GM21737 (cell line): ENCODE results near the gene KIF17.
"Not testable (repeated sequence)": the region's sequence is repeated elsewhere in the genome, so short reads cannot be mapped to it uniquely, and the experiment has no call there.

Source experiments
- ATAC-seq: cut with Tn5 transposase; IDR thresholded peaks from one replicate; pipeline ENCODE4 v1.9.1; 2021; ENCODE audit warnings: mild to moderate bottlenecking, moderate library complexity; ENCODE audit not compliant: unreplicated experiment

KIF17 gene

GRCh38 chr1:20728371-20729154 lies 10.8 kb upstream of the KIF17 start:
- ATAC-seq, result no peak

DNA sequence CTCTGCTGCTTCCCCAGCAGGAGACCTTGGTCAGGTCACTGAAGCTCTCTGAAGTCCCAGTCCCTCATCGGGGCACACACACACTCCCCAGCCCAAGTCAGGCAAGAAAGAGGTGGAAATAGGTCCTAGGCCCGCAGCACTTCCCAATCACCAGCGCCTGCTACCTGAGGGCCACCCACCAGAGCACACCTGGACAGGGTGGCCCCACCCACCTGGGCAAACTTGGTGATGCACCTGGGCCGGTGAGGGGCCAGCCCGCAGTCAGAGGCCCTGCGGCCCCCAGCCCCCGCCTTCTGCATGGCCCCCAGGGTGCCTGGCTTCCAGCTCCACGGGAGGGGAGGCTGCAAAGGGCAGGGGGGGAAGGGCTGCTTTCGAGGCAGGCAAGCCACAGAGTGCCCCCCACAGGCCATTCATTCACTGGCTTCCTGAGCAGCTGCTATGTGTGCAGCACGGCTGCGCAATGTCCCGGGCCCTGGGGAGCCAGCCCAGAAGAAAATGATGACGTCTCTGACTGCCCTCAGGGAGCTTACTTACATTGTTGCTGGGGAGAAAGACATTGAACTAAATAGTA lies 10.0 kb upstream of the KIF17 start:
- ATAC-seq, result no peak

DNA sequence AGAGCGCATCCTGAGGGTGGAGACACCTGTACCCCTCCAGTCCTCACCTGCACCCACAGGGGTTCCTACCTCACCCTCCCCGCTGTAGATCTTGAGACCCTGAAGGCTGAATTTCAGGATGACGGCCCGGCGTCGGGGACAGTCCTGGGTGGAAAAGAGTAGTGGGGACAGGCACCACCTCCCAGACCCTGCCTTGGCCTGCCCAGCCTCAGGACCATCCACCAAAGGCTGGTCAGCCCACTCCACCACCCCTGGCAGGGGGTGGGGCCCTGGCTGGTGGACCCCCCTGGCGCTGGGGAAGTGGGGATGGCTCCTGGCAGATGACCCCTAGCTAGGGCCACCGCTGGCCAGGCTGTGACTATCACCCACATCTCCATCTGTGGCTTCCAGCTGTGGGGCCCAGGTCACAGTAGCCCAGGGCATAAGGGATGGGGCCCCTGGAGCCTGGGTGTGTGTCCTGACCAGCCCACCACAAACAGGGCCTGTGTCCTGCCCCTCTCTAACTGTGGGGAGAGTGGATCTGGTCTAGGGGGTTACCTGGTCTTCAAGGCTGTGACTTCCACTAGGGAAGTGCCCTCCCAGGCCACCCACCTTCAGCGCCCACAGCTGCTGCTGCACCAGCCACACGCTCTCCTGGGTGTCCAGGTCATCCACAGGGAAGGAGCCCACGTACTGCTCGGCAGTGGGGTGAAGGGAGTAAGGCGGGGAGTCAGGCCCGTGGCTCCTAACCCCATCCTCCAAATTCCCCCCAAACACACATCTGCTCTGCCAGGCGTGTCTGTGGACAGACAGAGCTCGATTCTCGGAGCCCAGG lies 9.3 kb upstream of the KIF17 start:
- ATAC-seq, result no peak

DNA sequence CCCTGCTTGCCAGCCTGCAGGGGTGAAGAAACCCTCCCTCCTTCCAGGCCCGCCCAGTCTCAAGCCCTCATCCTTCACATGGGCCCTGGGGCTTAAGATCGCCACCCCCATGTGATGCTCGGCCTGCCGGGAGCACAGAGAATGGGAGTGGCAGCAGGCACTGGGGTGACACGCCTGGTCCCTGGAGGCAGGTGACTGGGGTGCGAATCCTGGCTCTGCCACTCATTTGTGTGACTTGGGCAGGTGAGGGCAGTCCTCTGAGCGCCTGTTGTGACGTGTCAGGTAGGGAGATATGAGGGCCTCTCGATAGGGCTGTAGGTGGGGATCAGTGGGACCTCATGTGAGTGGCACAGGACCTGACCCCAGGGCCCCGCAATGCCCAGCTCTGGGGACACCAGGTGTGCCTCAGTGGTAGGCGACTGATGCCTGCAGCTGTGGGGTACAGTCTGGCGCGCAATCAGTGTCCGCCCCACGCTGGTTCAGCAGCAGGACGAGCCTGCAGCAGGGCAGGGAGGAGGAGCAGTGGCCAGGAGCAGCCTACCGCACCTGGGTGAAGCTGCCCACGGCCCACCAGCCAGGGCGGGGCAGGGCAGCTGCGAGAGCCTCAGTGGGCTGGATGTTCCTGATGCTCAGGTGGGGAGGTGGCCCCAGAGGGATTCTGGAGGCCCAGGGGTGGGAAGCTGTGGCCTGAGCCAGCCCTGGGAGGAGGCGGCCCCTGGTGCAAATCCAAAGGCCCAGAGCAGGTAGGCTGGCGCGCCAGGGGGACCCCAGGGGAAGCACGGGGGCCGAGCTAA lies 8.5 kb upstream of the KIF17 start:
- no peak for ATAC-seq

DNA sequence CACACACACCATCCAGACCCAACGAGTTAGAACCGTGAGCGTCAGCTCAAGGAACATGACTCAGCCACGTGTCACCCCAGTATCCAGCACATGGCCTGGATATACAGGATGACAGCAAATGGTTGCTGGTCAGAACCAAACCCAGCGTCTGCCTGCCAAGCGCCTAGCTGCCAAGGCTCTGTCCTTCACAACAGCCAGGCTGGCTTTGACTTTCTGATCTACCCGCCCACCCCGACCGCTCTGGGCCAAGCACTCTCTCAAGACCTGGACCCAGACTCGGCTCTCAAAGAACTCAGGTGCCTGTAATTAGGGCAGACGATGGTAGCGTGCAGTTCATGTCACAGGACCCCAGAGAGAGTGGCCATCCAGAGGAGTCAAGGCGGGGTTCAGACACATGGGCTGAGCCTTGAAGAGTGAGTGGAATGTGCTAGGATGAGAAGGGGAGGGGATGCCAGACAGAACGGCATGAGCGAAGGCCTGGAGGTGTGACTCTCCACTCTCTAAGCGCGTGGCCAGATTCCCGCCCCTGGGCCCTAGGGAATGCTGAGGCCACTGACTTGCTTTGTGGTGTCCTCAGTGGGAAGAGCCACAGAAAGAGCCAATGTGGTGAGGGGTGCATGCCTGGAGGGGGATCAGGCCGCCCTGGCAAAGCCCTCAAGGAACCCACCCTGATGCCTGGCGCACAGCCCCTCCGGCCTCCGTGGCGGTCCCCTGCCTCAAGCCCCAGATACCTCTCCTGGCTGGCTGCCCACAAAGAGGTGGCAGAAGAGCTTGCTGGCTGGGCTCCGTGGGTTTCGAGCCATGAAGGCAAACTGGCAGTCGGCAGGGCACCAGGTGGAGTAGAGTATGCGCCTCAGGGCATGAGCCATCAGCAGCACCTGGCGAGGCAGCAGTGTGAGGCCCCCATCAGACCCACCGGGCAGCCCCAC lies 7.6 kb upstream of the KIF17 start:
- no peak for ATAC-seq

DNA sequence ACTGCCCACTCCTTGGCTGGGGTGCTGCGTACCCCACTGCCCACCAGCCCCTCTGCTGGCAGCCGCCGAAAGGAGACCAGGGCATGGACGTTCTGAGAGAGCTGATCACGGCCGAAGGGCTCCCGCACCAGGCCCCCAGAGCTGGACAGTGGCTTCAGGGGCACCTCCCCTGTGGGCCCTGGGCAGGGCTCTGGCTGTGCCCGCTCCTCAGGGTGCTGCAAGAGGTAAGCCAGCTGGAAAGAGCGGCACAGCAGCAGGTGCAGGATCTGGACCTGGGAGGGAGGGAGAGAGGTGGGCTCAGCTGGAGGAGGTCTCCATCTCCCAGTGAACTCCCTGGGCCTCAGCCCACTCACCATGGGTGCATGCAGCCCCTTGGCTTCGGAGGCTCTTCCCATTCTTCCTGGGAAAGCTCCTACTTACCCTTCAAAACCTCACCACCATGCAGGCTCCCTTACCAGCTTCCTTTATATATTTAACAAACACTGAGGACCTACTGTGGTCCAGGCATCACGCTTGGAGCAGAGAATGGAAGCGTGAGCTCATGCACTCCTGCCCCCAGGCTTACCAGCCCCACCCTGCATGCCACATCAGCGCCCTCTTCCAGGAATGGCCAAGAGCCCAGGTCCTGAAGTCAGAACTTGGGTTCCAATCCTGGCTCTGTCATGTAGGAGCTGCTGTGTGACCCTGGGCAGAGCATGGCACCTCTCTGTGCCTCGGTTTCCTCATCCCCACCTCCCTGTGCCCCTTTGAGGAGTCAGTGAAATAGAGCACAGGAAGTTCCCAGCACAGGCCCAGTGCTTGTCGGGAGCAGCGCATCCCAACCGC lies 6.8 kb upstream of the KIF17 start:
- no peak for ATAC-seq

DNA sequence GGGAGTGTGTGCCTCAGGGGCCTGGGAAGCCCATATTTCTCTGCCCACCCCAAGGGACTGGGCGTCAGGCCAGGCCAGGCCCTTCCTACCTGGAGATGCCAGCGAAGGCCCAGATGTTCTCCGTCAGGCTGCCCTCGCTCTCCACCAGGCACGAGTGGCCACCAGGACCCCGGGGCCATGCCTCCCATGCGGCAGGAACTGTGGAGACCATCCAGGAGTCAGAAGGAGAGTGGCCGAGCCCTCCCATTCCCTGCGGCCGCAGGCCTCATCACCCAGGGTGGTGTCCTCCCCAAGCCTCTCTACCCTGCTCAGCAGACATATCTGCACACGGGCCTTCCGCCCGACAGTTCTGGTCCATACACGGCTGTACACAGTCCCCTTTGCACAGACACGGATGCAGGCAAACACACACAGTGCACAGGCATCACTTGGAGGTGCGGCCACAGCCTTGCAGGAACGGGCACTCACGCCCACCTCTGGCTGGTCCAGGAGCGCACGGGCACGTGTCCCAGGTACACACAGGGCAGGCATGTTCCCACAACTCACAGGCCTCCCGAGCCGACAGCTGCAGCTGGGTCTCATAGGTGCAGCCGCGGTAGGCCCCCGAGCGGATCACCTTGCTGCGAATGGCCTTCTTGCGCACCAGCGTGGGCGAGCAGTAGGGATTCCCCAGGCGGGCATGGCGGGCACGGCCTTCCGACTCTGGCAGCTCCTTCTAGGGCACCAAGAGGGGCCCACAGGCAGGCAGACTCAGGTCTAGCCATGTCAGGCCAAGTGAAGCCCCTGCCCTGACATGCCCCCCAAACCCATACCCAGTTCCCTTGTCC lies 5.9 kb upstream of the KIF17 start:
- no peak for ATAC-seq

GRCh38 chr1:20723159-20723536 lies 5.3 kb upstream of the KIF17 start:
- ATAC-seq, result no peak

DNA sequence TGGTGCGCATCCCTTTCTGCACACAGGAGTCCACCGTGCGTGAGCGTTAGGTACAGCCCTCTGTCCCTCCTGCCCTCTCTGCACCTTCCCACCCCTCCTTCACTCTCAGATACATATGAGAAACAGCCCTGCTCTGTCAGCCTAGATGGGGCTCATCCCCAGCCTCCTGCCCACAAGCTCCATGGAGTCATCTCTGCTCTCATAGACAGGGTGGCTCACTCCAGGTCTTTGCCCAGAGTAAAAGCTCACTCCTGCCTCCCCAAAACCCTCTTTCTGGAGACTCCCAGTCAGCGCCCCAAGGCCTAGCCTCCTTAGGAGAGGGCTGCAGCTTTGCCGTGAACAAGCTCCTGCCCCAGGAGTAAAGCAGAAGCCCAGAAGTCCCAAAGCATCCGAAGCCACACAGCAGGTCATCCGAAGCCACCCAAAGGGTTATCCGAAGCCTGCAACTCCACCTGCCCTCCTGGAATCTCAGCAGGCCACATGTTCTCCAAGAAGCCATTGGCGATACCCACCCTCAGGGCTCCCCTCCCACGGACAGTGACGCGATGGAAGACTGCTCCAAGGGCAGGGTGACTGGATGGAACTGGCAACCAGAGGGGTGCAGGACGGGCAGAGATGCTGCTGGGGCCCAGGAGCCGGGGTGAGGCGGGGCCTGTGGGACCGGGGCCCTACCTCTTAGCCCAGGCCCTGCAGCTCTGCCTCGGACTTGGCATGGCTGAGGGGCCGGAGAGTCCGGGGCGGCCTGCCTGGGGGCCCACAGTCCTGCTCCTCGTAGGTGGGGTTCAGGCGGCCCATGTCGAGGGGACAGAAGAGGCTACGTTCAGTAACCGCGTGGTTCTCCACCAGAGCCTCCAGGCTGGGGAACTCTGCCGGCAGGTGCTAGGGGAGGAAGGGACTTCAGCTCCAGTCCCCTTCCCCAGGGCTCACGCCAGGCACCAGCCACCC lies 3.6 kb upstream of the KIF17 start:
- no peak for ATAC-seq

GRCh38 chr1:20720631-20721091 lies 2.9 kb upstream of the KIF17 start:
- ATAC-seq, result no peak

- ATAC-seq, result no peak
Observed at GRCh38 chr1:20719871-20720620, 2.2 kb upstream of the KIF17 start.

- ATAC-seq, result no peak
Observed at GRCh38 chr1:20719261-20719660, 1.5 kb upstream of the KIF17 start.

- not testable (repeated sequence) for ATAC-seq
Observed at GRCh38 chr1:20718343-20718882, 606 bp upstream of the KIF17 start.

DNA sequence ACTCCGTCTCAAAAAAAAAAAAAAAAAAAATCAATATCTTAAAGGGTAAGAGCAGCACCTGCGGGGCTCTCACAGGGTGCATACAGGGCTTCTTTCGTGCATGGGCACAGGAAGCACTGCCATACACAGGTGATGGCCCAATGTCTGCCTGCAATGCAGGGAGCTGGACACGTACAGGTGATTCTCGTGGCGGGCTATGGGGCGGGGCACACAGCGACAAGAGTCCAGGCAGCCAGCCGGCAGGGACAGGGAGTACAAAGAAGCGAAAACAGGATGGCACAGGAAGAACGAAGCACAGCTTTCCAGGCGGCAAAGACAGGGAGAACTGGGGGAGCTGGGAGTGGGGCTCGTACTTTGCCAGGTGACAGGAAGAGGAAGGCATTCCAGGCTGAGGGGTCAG lies 1.6 kb downstream of the KIF17 start:
- ATAC-seq, result no peak

- no peak for ATAC-seq
Observed at GRCh38 chr1:20715406-20715805, 2.4 kb downstream of the KIF17 start.

GRCh38 chr1:20713440-20713839 lies 4.4 kb downstream of the KIF17 start:
- no peak for ATAC-seq
